ENCODE results near the gene ASB6.

Gene ASB6

GRCh38 chr9:129641750-129642585, at the start of gene ASB6:
TSS of gene ASB6 (minus strand) at chr9:129642151. CDS start at chr9:129641999, 152 bp downstream.
- DNase-seq = peak; percentile 99

DNA sequence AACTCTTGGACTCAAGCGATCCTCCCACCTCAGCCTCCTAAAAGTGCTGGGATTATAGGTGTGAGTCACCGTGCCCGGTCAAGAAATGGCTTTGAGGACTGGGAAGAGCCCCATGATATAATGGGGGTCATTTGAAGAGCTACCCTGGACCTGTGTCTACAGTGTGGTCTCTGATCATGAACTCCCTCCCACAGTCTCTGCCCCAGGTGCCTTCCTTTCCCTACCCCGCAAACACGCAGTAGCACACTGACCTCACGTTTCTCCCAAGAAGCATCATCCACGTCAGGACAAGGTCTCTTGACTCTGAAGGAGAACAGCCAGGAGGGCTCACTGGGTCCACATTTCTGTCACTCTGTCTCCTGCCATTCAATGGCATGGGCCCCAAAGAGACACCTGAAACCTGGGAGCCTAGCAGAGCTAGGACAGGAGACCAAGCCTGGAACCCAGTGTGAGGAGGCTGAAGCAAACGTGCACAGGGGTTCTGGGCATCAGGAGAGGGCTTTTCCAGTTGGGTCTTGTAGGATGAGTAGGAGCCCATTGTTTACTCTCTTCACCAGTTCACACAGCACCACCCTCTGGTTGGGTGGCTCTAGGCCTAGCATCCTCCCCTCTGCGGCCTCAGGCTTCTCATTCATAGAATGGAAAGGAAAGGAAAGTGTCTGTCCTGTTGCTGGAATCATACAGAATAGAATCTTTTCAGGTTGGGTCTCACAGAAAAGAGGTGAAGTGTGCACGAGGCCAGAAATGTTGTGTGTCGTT, 46.5 kb upstream of the ASB6 start:
- DNase-seq = no peak

DNA sequence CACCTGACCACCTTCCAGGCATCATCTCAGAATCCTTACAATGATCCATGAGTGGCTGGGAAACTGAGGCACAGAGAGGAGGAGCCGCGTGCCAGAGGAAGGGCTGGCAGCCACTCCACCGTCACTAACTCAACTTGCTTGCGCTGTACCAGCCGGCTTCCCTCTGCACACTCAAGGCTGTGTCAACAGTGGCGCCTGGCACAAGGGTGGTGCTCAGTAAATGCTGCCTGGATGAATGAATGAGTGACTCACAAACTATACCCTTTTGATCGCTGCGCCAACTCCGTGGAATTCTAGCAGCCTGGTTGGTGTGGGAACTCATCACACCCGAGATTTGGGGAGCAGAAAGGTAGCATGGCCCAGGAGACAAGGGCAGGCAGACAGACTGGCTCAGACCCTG, 45.4 kb upstream of the ASB6 start:
- no peak for DNase-seq

- no peak for DNase-seq
Observed at GRCh38 chr9:129686736-129687135, 44.8 kb upstream of the ASB6 start.

- no peak for DNase-seq
Observed at GRCh38 chr9:129685933-129686259, 43.9 kb upstream of the ASB6 start.

DNA sequence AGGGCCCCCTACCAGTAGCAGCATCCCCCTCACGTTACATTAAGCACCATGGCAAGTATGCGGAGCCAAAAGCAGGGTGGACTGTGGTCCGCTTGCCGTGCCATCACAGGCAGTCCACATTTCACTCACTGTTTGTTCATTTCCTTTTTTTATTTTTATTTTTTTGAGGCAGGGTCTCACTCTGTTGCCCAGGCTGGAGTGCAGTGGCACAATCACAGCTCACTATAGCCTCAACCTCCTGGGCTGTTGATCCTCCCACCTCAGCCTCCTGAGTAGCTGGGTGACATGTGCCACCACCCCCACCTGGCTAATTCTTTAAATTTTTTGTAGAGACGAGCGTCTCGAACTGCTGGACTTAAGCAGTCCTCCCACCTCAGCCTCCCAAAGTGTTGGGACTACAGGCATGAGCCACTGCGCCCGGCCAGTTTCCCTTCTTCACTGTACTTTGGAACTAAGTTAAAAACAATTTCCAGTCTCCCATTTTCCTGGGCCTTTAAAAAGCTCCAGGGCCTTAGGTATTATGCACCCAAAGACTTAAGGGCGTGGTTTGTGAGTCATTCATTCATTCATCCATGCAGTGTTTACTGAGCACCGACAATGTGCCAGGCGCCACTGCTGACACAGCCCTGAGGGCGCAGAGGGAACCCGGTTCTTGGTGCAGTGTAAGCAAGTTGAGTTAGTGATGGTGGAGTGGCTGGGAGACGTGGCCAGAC, 43.4 kb upstream of the ASB6 start:
- no peak for DNase-seq

DNA sequence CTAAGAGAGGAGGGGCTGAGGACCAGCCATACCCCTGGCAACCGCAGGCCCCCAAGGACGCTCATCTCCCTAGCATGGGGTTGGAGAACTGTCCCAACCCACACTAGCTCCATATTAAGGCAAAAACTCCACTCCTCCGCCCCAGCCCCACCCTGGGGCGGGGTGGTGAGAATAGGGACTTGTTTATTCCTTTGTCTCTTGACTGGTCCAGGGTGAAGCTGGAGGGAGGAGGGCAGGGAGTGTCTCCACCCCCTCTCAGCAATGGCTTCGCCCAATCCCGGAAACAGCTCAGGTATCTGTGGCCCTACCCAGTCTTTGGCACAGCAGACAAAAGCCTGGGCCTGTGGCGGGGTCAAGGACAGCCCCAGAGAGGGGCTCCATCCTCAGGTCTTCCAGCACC, 40.4 kb upstream of the ASB6 start:
- DNase-seq = no peak

- no peak for DNase-seq
Observed at GRCh38 chr9:129681924-129682323, 40.0 kb upstream of the ASB6 start.

- DNase-seq = no peak
Observed at GRCh38 chr9:129679537-129679936, 37.6 kb upstream of the ASB6 start.

GRCh38 chr9:129678844-129679243, 36.9 kb upstream of the ASB6 start:
- DNase-seq = no peak

GRCh38 chr9:129677456-129677855, 35.5 kb upstream of the ASB6 start:
- DNase-seq = no peak

DNA sequence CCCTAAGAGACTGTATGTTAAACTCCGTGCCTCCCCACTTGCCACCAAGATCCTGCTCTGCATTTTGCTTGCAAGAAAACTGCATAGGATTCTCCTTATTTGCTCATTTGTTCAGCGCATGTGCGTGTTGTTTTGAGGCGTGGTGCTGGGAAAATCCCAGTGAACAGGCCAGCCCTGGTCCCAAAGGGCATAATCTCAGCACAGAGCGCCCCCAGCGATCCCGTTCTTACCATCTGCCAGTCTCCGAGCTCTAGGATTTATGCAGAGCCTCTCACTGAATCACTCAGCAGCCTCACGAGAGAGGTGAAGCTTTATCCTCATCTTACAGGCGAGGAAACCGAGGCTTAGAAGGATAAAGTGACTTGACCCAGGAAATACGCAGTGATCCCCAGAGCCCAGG, 35.0 kb upstream of the ASB6 start:
- DNase-seq = no peak

- no peak for DNase-seq
Observed at GRCh38 chr9:129676287-129676686, 34.3 kb upstream of the ASB6 start.

DNA sequence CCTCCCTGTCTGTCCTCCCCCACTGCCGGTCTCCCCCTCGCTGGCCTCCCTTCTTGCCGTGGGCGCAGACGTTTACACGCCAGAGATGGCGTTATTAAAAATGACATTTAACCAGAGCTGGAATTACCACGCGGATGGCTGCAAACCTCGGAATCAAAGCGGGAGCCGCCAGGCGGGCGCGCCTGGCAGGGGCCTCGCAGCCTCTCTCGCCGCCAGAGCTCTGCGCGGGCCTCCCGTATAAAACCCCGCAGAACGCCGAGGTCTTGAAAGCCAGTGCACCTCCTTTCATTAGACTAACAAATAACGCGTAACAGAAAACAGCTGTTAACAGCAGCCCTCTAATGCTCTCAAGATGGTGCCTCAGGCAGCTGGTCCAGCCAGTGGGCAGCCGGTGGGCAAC, 33.7 kb upstream of the ASB6 start:
- no peak for DNase-seq

GRCh38 chr9:129674229-129674628, 32.3 kb upstream of the ASB6 start:
- no peak for DNase-seq

GRCh38 chr9:129673602-129674001, 31.7 kb upstream of the ASB6 start:
- no peak for DNase-seq

GRCh38 chr9:129672702-129673101, 30.8 kb upstream of the ASB6 start:
- no peak for DNase-seq

- DNase-seq = peak in 1 of 2 donors; percentile 17
Observed at GRCh38 chr9:129671519-129671918, 29.6 kb upstream of the ASB6 start.

DNA sequence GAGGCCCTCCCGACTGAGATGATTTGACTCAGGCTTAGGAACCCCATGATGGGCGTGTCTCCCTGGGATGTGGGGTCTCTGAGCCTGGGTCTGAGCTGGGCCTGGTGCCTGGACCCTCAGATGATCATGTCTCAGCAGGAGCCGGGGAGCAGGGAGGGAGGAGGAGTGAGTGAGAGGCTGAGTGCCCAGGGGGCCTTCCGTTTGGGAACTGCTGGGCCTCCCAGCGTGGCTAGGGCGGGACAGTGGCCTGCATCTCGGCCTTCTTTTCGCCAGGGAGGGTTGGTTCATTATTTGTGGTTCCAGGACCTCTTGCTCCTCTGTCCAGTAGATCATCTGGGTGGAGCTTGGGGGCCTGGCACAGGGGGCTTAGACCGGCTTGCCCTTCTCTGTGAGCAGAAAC, 29.1 kb upstream of the ASB6 start:
- DNase-seq = no peak

GRCh38 chr9:129669946-129670345, 28.0 kb upstream of the ASB6 start:
- DNase-seq = no peak

DNA sequence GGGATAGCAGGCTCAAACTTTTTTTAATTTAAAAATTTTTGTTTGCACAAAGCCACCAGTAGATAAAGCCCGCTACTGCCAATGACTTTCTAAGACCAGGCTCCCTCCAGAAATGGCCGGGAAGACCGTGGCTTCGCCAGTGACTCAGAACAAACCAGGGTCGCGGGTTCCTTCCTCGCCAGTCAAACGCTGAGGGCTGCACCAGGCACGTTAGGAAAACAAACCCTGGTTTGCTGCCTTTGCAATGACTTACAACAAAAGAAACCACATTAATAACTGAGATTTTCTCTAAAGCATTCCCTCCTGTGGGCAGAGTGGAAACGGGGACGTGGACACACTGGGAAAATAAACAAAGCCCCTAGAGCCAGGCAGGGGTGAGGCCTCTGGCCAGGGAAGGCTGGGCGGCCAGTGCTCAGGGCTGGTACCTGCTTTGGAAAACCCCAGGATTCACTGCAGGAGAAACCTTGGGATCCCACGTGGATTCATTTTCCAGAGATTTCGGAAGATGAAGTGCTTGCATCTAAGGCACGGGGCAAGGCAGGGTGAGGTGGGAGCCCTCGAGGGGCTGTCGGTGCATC, 27.3 kb upstream of the ASB6 start:
- no peak for DNase-seq

- no peak for DNase-seq
Observed at GRCh38 chr9:129667850-129668249, 25.9 kb upstream of the ASB6 start.

- no peak for DNase-seq
Observed at GRCh38 chr9:129667378-129667777, 25.4 kb upstream of the ASB6 start.

Measured in stimulated activated CD4-positive, alpha-beta T cell treated with anti-CD3 and anti-CD28 coated beads, Interleukin-2, amount 100 ng/mL, for 24 hours (primary cell).